ENCODE measurements around the gene DOCK9.

The DOCK9 gene

DNA sequence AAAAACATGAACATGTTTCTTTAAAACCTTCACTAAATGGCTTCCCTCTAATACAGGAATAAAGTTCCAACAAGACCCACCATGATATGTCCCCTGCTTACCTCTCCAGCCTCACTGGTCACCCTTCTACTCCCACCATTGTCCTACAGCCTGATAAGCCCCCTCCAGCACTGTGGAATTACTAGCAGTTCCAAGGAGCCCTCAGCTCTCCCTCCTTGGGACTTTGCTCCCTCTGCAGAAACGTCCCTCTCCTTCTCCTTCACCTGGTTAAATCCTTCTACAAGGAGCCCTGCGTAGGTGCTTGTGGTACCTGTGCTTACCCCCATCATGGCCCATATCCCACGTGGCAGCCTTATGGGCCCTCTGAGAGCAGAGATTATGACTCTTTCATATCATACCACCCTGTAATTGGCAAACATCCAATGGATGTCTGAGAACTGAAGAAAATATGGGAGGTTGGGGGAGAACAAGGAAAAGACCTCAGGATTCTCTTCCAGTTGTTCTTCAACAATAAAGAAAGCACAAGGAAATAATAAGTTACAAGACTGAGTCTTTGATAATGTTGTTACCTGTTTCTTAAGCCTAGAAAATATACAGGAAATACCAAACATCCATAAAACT lies 26.1 kb upstream of the DOCK9 start:
- TF ChIP-seq, protein P1, sequence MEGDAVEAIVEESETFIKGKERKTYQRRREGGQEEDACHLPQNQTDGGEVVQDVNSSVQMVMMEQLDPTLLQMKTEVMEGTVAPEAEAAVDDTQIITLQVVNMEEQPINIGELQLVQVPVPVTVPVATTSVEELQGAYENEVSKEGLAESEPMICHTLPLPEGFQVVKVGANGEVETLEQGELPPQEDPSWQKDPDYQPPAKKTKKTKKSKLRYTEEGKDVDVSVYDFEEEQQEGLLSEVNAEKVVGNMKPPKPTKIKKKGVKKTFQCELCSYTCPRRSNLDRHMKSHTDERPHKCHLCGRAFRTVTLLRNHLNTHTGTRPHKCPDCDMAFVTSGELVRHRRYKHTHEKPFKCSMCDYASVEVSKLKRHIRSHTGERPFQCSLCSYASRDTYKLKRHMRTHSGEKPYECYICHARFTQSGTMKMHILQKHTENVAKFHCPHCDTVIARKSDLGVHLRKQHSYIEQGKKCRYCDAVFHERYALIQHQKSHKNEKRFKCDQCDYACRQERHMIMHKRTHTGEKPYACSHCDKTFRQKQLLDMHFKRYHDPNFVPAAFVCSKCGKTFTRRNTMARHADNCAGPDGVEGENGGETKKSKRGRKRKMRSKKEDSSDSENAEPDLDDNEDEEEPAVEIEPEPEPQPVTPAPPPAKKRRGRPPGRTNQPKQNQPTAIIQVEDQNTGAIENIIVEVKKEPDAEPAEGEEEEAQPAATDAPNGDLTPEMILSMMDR (IDR thresholded peaks at IDR 0.05; ENCODE audit: low read depth, low read length): no peak

DNA sequence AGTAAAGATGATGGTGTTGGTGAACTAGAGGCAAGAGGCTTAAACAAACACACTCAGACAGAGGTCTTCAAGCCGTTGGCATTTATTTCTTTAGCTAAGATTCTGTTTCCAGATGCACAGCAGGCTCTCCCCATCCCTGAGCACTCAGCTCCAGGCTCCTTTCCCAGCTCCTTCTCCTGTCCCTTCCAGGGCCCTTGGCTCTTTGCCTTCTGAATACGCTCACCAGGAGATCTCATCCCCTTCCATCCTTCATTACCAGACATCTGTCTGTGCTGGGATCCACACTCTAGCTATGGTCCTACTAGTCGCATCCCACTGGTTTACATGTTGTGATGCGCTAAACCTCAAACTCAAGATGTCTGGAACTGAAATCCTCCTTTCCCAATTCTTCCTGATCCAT lies 25.3 kb upstream of the DOCK9 start:
- TF ChIP-seq, protein P1 (IDR thresholded peaks at IDR 0.05; ENCODE audit: low read depth, low read length): no peak
- H3K4me3 ChIP-seq (ENCODE audit: low read depth, low read length): no peak overlapping the region

More for the DNA sequence above, 26.1 kb upstream of the DOCK9 start:
- H3K4me3 ChIP-seq (ENCODE audit: low read depth, low read length): no peak overlapping the region

DNA sequence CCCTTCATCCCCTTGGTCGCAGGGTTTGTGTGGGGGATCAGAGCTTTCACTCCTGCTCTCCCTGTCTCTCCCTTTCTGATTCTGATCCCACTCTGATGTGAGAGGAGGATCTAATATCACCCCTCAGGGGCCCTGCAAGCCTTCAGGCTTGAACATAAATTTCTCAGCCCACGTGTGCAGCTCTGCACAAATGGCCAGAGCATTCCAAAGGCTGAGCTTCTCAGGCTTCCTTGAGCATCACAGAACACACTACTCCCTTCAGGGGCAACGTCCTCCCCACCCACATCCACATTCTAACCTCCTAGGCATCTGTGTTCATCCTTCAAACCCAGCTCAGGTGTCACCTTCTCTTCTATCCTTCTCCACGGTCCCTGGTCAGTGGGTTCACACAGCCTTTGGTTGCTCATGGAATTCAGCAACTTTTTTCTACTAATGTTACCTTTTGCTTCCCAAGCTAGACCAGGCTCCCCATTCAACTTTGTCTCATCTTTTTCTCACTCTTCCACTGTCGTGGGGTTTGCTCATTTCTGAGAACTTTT lies 24.4 kb upstream of the DOCK9 start:
- H3K4me3 ChIP-seq (ENCODE audit: low read depth, low read length): no peak overlapping the region
- TF ChIP-seq, protein P1 (IDR thresholded peaks at IDR 0.05; ENCODE audit: low read depth, low read length): no peak

DNA sequence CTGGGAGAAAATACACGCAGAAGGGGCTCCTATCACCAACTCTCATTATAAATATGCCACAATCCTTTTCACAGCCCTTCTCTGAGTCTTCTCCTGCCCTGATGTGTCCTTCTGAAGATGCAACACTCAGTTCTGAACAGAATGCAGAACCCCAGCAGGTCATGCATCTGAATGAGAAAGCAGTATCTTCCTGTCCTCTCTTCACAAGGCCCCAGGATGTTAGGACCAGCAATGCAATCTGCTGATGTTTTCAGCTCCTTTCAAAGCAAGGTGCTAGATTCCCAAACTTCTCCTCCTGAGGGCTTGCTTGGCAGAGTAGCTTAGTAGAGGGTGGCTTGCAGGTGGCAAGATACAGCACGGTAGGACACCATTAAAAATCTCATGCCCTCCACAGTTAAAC lies 22.3 kb upstream of the DOCK9 start:
- TF ChIP-seq, protein P1 (IDR thresholded peaks at IDR 0.05; ENCODE audit: low read depth, low read length): no peak
- H3K4me3 ChIP-seq (ENCODE audit: low read depth, low read length): no peak overlapping the region

DNA sequence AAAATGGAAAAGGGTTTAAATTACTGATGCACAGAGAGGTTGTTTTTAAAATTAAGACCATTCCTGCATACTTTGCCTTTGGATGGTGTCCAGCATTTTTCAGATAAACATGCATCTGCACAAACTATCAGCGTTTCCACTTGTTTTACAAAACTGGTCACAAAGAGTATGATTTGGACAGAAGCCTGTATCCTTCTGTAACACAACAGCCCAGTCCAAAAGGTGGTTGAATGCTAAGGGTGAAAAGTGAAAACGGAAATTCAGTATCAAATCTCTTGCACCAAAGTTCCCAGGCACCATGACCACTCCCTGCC lies 21.7 kb upstream of the DOCK9 start:
- TF ChIP-seq, protein P1 (IDR thresholded peaks at IDR 0.05; ENCODE audit: low read depth, low read length): no peak

DNA sequence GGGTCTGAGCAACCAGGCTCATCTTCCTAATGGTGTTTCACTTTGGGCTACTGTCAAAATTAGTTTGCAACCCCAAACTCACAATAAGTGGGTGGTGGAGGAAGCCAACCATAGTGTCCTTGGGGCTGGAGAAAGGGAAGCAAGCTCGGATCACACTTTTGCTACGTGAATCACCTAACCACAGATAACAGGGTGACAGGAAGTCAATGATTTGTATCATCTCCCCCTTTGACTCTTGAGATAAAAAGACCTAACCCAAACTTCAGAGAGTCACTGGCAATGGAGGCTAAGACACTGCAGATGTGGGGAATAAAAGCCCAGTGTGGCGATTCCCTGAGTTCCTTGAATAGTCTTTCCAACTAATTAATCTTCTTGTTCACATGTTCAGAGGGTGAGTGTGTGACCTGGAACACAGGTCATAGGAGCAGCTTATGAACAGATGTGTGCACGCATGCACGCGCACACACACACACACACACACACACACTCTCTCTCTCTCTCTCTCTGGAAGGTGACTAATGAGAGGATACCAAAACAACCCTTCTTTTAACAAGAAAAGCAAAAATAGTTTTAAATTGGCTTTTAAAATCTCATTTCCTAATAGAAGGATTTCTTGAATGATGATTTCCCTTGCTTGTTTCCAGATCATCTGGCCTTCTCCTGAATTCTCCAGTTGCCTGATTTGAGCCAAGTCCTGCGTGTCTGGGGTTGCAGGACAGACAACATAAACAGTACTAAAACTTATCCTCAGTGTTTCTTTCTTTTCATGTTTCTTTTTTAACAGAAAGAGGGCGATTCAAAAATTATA lies 21.2 kb upstream of the DOCK9 start:
- TF ChIP-seq, protein P1 (IDR thresholded peaks at IDR 0.05; ENCODE audit: low read depth, low read length): no peak
- no peak overlapping the region for H3K4me3 ChIP-seq (ENCODE audit: low read depth, low read length)

More for the DNA sequence above, 21.7 kb upstream of the DOCK9 start:
- H3K4me3 ChIP-seq (ENCODE audit: low read depth, low read length): no peak overlapping the region

All from WI38 (cell line).